ENCODE measurements around the gene IGFBP4.

- no peak for TF ChIP-seq CTCF (IDR thresholded peaks at IDR 0.05 in 8 of 11, conservative IDR thresholded peaks at IDR 0.05 in 3 of 11)
- peak in 2 of 3 donors; percentile 19 to 68 for TF ChIP-seq POLR2AphosphoS5 (IDR thresholded peaks at IDR 0.05)
- no peak for TF ChIP-seq POLR2A (IDR thresholded peaks at IDR 0.05)
Measured at GRCh38 chr17:40462343-40463121, 19.3 kb downstream of the IGFBP4 start.

All from spleen (tissue), 7 donors.